DOHH2 (cell line): ENCODE results near the gene GLP2R.

Source experiments
- CTCF ChIP-seq: fragments of 200-600 bp; sonication (generic); IDR thresholded peaks from one replicate; pipeline ENCODE4 v1.5.1; 2014; ENCODE audit warnings: antibody characterized with exemption, mild to moderate bottlenecking, low read depth, low read length; ENCODE audit not compliant: poor library complexity, severe bottlenecking
- EZH2phosphoT487 ChIP-seq: fragments of 200-600 bp; sonication (generic); IDR thresholded peaks from 2 replicates; pipeline ENCODE4 v1.6.1; 2017; ENCODE audit warnings: borderline replicate concordance, mild to moderate bottlenecking, antibody characterized with exemption, low read length, moderate library complexity, mixed read lengths

DNA sequence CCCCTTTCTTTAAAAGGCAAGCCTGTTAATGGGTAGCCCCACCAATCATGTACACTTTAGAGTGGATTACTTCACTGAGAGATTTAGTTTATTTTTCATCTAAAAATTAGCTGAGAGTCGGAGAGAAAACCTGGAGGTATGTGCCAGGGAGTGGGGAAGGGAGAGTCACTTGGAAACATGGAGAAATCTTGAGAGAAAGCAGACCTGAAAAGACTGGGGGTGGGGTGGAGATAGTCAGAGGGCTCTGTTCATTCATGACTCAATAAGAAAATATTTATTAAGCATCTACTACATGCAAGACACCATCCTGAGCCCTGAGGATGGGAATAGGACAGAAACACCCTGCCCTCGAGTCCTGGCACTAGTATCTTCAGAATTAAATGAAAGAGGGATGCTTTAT, 106.8 kb downstream of the GLP2R start:
- TF ChIP-seq CTCF (no peak), EZH2phosphoT487 (no peak)
